Common myeloid progenitor, CD34-positive (primary cell): Measurements from ENCODE around the gene SPATA13.

Source experiments
- CTCF ChIA-PET: fragments of 350-600 bp; sonication (Branson Sonifier 250); formaldehyde crosslinking; loops from one replicate; lab custom pipeline; 2021; ENCODE audit warnings: antibody characterized with exemption; lab: Charles Lee
- POLR2A ChIA-PET: fragments of 350-600 bp; sonication (Branson Sonifier 250); formaldehyde crosslinking; loops from one replicate; lab custom pipeline; 2021; ENCODE audit warnings: antibody characterized with exemption; lab: Charles Lee
- DNase-seq, 3 donors: peaks; one replicate each; pipeline versions ENCODE4 v3.0.0 to v3.0.0-alpha.2; 2013
- H3K27ac ChIP-seq, 2 experiments: 1 replicate in 1 of 2; 2 replicates in 1 of 2; pipeline ENCODE4 v1.7.0; 2013; ENCODE audit warnings: inconsistent platforms in 2 of 2, low read length in 2 of 2, mild to moderate bottlenecking in 2 of 2, low read depth in 1 of 2, moderate library complexity in 1 of 2; ENCODE audit not compliant: severe bottlenecking in 2 of 2, insufficient read depth in 1 of 2, poor library complexity in 1 of 2
- H3K27me3 ChIP-seq, 5 experiments: replicated peaks in 2 of 5; 1 replicate in 3 of 5; 2 replicates in 2 of 5; pipeline versions ENCODE4 v1.6.1 to v1.7.0; 2013; ENCODE audit warnings: low read length in 4 of 5, mild to moderate bottlenecking in 2 of 5, moderate library complexity in 2 of 5, inconsistent platforms in 1 of 5; ENCODE audit not compliant: insufficient read depth in 5 of 5, control insufficient read depth in 4 of 5
- H3K36me3 ChIP-seq, 4 experiments: 1 replicate in 2 of 4; 2 replicates in 2 of 4; pipeline versions ENCODE4 v1.6.1 to v1.7.0; 2013; ENCODE audit warnings: low read length in 3 of 4, control low read depth in 1 of 4, mild to moderate bottlenecking in 1 of 4; ENCODE audit not compliant: control insufficient read depth in 4 of 4, insufficient read depth in 4 of 4
- H3K4me1 ChIP-seq, 4 experiments: 1 replicate in 3 of 4; 2 replicates in 1 of 4; pipeline versions ENCODE4 v1.6.1 to v1.7.1; 2013; ENCODE audit warnings: low read length in 3 of 4, mild to moderate bottlenecking in 3 of 4, control low read depth in 1 of 4, inconsistent platforms in 1 of 4, moderate library complexity in 1 of 4; ENCODE audit not compliant: control insufficient read depth in 4 of 4, insufficient read depth in 4 of 4; ENCODE audit errors: control extremely low read depth in 1 of 4
- H3K4me3 ChIP-seq, 7 experiments: 1 replicate in 4 of 7; 2 replicates in 3 of 7; pipeline versions ENCODE4 v1.5.1 to v1.7.0; 2013; ENCODE audit warnings: mild to moderate bottlenecking in 7 of 7, low read length in 6 of 7, moderate library complexity in 6 of 7, inconsistent platforms in 2 of 7, low read depth in 2 of 7, control low read depth in 1 of 7; ENCODE audit not compliant: insufficient read depth in 4 of 7, control insufficient read depth in 1 of 7; ENCODE audit errors: extremely low read depth in 1 of 7
- H3K9me3 ChIP-seq, 5 experiments: 1 replicate in 4 of 5; 2 replicates in 1 of 5; pipeline versions ENCODE4 v1.6.1 to v1.7.1; 2013; ENCODE audit warnings: low read length in 4 of 5, mild to moderate bottlenecking in 2 of 5, inconsistent platforms in 1 of 5, low read depth in 1 of 5, moderate library complexity in 1 of 5; ENCODE audit not compliant: control insufficient read depth in 4 of 5, insufficient read depth in 2 of 5; ENCODE audit errors: control extremely low read depth in 1 of 5
- WGBS: methylation state at CpG from one replicate; pipeline ENCODE4 v1.1.5; 2013; ENCODE audit not compliant: insufficient coverage; 5-methylcytosine and 5-hydroxymethylcytosine counted together

The SPATA13 gene

GRCh38 chr13:24122569-24122968, 38.0 kb upstream of the SPATA13 start:
- 90% methylated on average over 4 of the region's 5 CpGs for WGBS
- CTCF ChIA-PET = interaction anchor here (0.8 kb wide), 1 partner anchor 13 kb away, joined by 3 read pairs; no protein-coding TSS in a partner anchor
- Histone ChIP-seq H3K4me3 (no peak overlapping the region), H3K27ac (no peak overlapping the region), H3K27me3 (no peaks in the 10 kb centered on the region), H3K4me1 (no peaks in the 10 kb centered on the region), H3K9me3 (no peaks in the 10 kb centered on the region), H3K36me3 (no peaks in the 10 kb centered on the region)
- POLR2A ChIA-PET = no interaction called here
- no peak for DNase-seq

GRCh38 chr13:24123761-24124160, 36.8 kb upstream of the SPATA13 start:
- no peak for DNase-seq
- H3K4me3 ChIP-seq = no peak overlapping the region
- H3K27me3 ChIP-seq = no peaks in the 10 kb centered on the region
- no peaks in the 10 kb centered on the region for H3K9me3 ChIP-seq
- WGBS = no CpG with 5 or more reads among the region's 2 CpGs
- H3K36me3 ChIP-seq = no peaks in the 10 kb centered on the region
- H3K4me1 ChIP-seq = no peaks in the 10 kb centered on the region
- ChIA-PET POLR2A (interaction anchor here (0.7 kb wide), 1 partner anchor 1924 kb away, joined by 3 read pairs; no protein-coding TSS in a partner anchor), CTCF (no interaction called here)
- no peak overlapping the region for H3K27ac ChIP-seq

DNA sequence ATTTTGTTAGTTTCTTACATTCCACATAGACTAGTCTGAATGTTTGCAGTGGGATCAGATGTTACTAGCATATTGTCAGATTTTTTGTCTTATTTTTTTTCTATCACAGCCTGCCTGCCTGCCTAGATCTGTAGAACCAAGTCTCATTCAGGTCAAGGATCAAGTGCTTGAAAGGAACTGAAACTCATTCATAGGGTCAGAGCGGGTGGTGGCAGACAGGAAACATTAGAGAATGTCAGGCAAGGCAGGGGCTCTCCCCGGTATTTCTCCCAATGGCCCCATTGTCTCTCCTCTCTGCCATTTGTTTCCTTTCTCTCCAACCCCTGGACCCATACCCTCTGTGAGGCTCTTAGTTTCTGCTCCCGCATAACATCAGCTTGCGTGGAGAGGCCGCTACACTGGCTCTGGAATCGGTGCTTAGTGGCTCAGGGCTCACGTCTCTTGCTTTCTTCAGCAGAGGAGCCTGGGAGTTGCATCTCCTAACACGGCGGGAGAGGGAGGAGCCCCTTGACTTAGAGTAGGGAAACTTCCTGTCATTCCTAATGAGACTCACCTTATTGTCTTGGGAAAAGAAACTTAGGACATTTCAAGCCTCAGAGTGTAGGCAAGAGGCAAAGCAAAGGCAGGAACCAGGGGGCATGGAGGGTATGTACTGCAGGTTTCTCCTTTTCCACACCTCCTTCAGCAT, 35.6 kb upstream of the SPATA13 start:
- peaks cover 0 to 2% (median 0%) of the 10 kb centered on the region in 5 experiments for H3K27me3 ChIP-seq
- DNase-seq = no peak
- ChIA-PET CTCF (no interaction called here), POLR2A (no interaction called here)
- no peak overlapping the region for H3K27ac ChIP-seq
- WGBS = 86% methylated on average over 9 of the region's 9 CpGs
- H3K4me1 ChIP-seq = no peaks in the 10 kb centered on the region
- H3K4me3 ChIP-seq = no peak overlapping the region
- H3K9me3 ChIP-seq = no peaks in the 10 kb centered on the region
- H3K36me3 ChIP-seq = no peaks in the 10 kb centered on the region

- ChIA-PET CTCF (interaction anchor here (1.4 kb wide), 1 partner anchor 11 kb away, joined by 3 read pairs; no protein-coding TSS in a partner anchor), POLR2A (no interaction called here)
- Histone ChIP-seq H3K27ac (no peak overlapping the region), H3K4me3 (no peak overlapping the region), H3K36me3 (no peaks in the 10 kb centered on the region), H3K27me3 (peaks cover 0 to 10% (median 0%) of the 10 kb centered on the region in 5 experiments), H3K4me1 (no peaks in the 10 kb centered on the region), H3K9me3 (peaks cover 0 to 12% (median 6%) of the 10 kb centered on the region in 5 experiments)
- DNase-seq = no peak
- 85% methylated on average over 1 of the region's 2 CpGs for WGBS
Measured at GRCh38 chr13:24127116-24127631, 33.3 kb upstream of the SPATA13 start.

DNA sequence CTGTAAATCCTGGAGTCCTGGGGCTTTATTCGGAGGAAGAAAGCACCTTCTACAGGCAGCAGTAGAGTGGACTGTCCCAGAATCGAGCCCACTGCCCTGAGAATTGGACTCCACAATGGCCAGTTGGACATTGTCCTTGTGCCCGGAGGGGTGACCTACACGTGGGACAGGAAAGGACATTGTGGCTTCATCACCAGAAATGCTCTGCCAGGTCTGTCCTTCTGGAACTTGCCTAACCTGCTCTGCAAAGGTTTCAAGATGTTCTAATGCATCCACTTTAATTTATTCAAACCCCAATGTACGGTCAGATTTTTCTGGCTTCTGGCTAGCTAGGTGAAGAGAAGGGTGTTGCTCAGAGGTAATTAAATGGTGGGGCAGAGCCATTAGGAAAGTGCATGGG, 32.4 kb upstream of the SPATA13 start:
- ChIA-PET POLR2A (no interaction called here), CTCF (interaction anchor here (1.4 kb wide), 1 partner anchor 12 kb away, joined by 3 read pairs; no protein-coding TSS in a partner anchor)
- no peak overlapping the region for H3K4me3 ChIP-seq
- H3K27me3 ChIP-seq = peaks cover 0 to 10% (median 0%) of the 10 kb centered on the region in 5 experiments
- no peaks in the 10 kb centered on the region for H3K4me1 ChIP-seq
- no peak overlapping the region for H3K27ac ChIP-seq
- H3K36me3 ChIP-seq = no peaks in the 10 kb centered on the region
- peaks cover 0 to 14% (median 6%) of the 10 kb centered on the region in 5 experiments for H3K9me3 ChIP-seq
- WGBS = 94% methylated on average over 4 of the region's 5 CpGs
- no peak for DNase-seq

- no peak overlapping the region for H3K27ac ChIP-seq
- H3K4me3 ChIP-seq = no peak overlapping the region
- peaks cover 0 to 10% (median 0%) of the 10 kb centered on the region in 5 experiments for H3K27me3 ChIP-seq
- peaks cover 0 to 14% (median 6%) of the 10 kb centered on the region in 5 experiments for H3K9me3 ChIP-seq
- CTCF ChIA-PET = no interaction called here
- POLR2A ChIA-PET = no interaction called here
- H3K36me3 ChIP-seq = no peaks in the 10 kb centered on the region
- H3K4me1 ChIP-seq = no peaks in the 10 kb centered on the region
- 97% methylated on average over 4 of the region's 5 CpGs for WGBS
- no peak for DNase-seq
Measured at GRCh38 chr13:24128962-24129361, 31.6 kb upstream of the SPATA13 start.
